Lower lobe of right lung (tissue), 2 donors: Measurements from ENCODE around the gene MACROH2A2. TPM values are rescaled to one million over a fixed set of nuclear protein-coding genes. Genes with fewer than 3 reads are reported as not detected.
A peak's percentile ranks its signal among the peaks of the same experiment; 100 is the strongest.

Experiments used
- ATAC-seq, 2 donors: fragments of 200-7000 bp; cut with Tn5 transposase; one replicate each; pipeline ENCODE4 v1.9.1; 2020 to 2022; ENCODE audit warnings: mild to moderate bottlenecking in 2 of 2, moderate library complexity in 2 of 2
- DNase-seq: peaks from one replicate; pipeline ENCODE4 v3.0.0-alpha.2; 2020
- H3K27ac ChIP-seq: fragments of 200-600 bp; one replicate; pipeline ENCODE4 v1.8.0; 2022
- H3K27me3 ChIP-seq: fragments of 200-600 bp; one replicate; pipeline ENCODE4 v1.8.0; 2022; ENCODE audit warnings: low read depth
- H3K36me3 ChIP-seq: fragments of 200-600 bp; one replicate; pipeline ENCODE4 v1.8.0; 2022; ENCODE audit warnings: mild to moderate bottlenecking
- H3K4me1 ChIP-seq: fragments of 200-600 bp; one replicate; pipeline ENCODE4 v1.8.0; 2022
- H3K4me3 ChIP-seq: fragments of 200-600 bp; one replicate; pipeline ENCODE4 v1.8.0; 2022; ENCODE audit warnings: mild to moderate bottlenecking
- H3K9me3 ChIP-seq: fragments of 200-600 bp; one replicate; pipeline ENCODE4 v1.8.0; 2022
- CTCF ChIP-seq: fragments of 200-600 bp; IDR thresholded peaks from one replicate; pipeline ENCODE4 v1.8.0; 2022; ENCODE audit warnings: antibody characterized with exemption, mild to moderate bottlenecking
- intact Hi-C: fragments of 100-400 bp; cut with DNase I; formaldehyde crosslinking; loops from one replicate; pipeline ENCODE4 v1.11.0; 2022
- total RNA-seq: library from RNA; stranded (reverse); fragmentation: NEBNext Ultra II Directional; extraction: Animal tissue kit (Norgen Biotek cat#: 25700); gene quantifications from one replicate; pipeline ENCODE4 v1.2.1, GENCODE V29; 2021
- donor health status: DM: no; HTN: yes; CAD: no; lungs with severe emphysema.

Gene MACROH2A2
- total RNA-seq, 1 donor from 2014 or later: 6.6 TPM

GRCh38 chr10:70106958-70107791 is 54.5 kb downstream of the MACROH2A2 start:
- ATAC-seq (no peak), DNase-seq (no peak)
- Histone ChIP-seq H3K27me3 (no peaks in the 10 kb centered on the region), H3K9me3 (no peaks in the 10 kb centered on the region), H3K4me1 (no peaks in the 10 kb centered on the region), H3K4me3 (no peak overlapping the region), H3K36me3 (peaks cover 17% of the 10 kb centered on the region), H3K27ac (no peak overlapping the region)
- TF ChIP-seq CTCF: peak; percentile 33
- intact Hi-C loops: no loop called here

GRCh38 chr10:70109064-70109729 is 56.6 kb downstream of the MACROH2A2 start:
- no peaks in the 10 kb centered on the region for H3K4me1 ChIP-seq
- no peak for TF ChIP-seq CTCF
- intact Hi-C loops: no loop called here
- ATAC-seq: no peak
- peaks cover 37% of the 10 kb centered on the region for H3K36me3 ChIP-seq
- DNase-seq: no peak
- H3K4me3 ChIP-seq: no peak overlapping the region
- no peaks in the 10 kb centered on the region for H3K9me3 ChIP-seq
- H3K27ac ChIP-seq: no peak overlapping the region
- H3K27me3 ChIP-seq: no peaks in the 10 kb centered on the region

- H3K36me3 ChIP-seq: peaks cover 51% of the 10 kb centered on the region
- no peak overlapping the region for H3K27ac ChIP-seq
- no peaks in the 10 kb centered on the region for H3K9me3 ChIP-seq
- H3K4me3 ChIP-seq: no peak overlapping the region
- ATAC-seq (no peak), DNase-seq (no peak)
- TF ChIP-seq CTCF: no peak
- H3K4me1 ChIP-seq: no peaks in the 10 kb centered on the region
- H3K27me3 ChIP-seq: no peaks in the 10 kb centered on the region
- intact Hi-C loops: no loop called here
These were observed 58.9 kb downstream of the MACROH2A2 start for GRCh38 chr10:70111496-70111895.

GRCh38 chr10:70112071-70112470 is 59.4 kb downstream of the MACROH2A2 start:
- ATAC-seq (no peak), DNase-seq (no peak)
- Histone ChIP-seq H3K36me3 (peaks cover 52% of the 10 kb centered on the region), H3K27me3 (no peaks in the 10 kb centered on the region), H3K4me3 (no peak overlapping the region), H3K9me3 (no peaks in the 10 kb centered on the region), H3K4me1 (no peaks in the 10 kb centered on the region), H3K27ac (no peak overlapping the region)
- intact Hi-C loops: no loop called here
- TF ChIP-seq CTCF: no peak

- intact Hi-C loops: no loop called here
- Histone ChIP-seq H3K9me3 (no peaks in the 10 kb centered on the region), H3K27me3 (no peaks in the 10 kb centered on the region), H3K4me3 (no peak overlapping the region), H3K36me3 (peaks cover 68% of the 10 kb centered on the region), H3K27ac (no peak overlapping the region), H3K4me1 (no peaks in the 10 kb centered on the region)
- TF ChIP-seq CTCF: no peak
- DNase-seq (no peak), ATAC-seq (no peak)
These were observed 62.3 kb downstream of the MACROH2A2 start for GRCh38 chr10:70114902-70115301.
